ENCODE results near the gene CEBPZ.
"Not testable (repeated sequence)": the region's sequence is repeated elsewhere in the genome, so short reads cannot be mapped to it uniquely, and the experiment has no call there.

CEBPZ gene, protein sequence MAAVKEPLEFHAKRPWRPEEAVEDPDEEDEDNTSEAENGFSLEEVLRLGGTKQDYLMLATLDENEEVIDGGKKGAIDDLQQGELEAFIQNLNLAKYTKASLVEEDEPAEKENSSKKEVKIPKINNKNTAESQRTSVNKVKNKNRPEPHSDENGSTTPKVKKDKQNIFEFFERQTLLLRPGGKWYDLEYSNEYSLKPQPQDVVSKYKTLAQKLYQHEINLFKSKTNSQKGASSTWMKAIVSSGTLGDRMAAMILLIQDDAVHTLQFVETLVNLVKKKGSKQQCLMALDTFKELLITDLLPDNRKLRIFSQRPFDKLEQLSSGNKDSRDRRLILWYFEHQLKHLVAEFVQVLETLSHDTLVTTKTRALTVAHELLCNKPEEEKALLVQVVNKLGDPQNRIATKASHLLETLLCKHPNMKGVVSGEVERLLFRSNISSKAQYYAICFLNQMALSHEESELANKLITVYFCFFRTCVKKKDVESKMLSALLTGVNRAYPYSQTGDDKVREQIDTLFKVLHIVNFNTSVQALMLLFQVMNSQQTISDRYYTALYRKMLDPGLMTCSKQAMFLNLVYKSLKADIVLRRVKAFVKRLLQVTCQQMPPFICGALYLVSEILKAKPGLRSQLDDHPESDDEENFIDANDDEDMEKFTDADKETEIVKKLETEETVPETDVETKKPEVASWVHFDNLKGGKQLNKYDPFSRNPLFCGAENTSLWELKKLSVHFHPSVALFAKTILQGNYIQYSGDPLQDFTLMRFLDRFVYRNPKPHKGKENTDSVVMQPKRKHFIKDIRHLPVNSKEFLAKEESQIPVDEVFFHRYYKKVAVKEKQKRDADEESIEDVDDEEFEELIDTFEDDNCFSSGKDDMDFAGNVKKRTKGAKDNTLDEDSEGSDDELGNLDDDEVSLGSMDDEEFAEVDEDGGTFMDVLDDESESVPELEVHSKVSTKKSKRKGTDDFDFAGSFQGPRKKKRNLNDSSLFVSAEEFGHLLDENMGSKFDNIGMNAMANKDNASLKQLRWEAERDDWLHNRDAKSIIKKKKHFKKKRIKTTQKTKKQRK

DNA sequence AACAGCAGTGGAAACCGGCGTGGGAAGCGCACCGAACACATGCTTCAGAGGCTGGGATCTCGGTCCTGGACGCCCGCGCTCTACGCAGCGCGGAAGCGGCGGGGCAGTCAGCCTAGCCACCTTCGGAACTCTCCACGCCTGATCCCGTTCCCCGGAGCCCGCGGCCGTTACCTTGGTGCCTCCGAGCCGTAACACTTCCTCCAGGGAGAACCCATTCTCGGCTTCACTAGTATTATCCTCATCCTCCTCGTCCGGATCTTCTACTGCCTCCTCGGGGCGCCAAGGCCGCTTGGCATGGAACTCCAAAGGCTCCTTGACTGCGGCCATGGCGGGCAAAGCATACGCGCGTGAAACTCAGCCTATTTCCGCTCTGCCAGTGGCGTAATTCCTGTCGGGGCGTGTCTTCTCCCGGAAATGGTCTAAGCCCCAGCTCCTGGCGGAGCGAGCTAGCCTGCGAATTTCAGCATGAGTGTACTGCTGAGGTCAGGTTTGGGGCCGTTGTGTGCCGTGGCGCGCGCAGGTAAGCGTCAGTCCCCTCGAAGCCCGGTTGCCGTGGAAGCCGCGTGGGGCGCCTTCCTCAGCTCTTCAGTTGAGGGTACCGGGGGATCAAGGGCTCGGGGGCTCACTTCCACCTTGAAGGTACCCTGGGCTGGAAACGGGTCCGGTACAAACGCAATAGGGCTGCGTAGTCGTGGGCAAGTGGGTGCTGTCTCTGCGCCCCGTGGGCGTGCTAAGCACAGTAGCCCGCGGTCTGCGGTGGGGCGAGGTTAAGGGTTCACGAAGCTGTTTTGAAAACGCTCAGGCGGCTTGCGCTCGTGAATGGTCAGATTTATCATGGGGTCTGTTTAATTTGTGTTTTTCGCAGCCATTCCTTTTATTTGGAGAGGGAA is at the start of gene CEBPZ, which contains the start of gene NDUFAF7:
TSS of gene CEBPZ (minus strand) at position 356 of the 890 bp plus-strand sequence. CDS start at position 327, 29 bp downstream.
TSS of gene NDUFAF7 (plus strand) at position 418 of the 890 bp plus-strand sequence. CDS start at position 466, 48 bp downstream.
- DNase-seq = peak; percentile 77

GRCh38 chr2:37276291-37276690 is 44.9 kb upstream of the CEBPZ start:
- DNase-seq = no peak

DNA sequence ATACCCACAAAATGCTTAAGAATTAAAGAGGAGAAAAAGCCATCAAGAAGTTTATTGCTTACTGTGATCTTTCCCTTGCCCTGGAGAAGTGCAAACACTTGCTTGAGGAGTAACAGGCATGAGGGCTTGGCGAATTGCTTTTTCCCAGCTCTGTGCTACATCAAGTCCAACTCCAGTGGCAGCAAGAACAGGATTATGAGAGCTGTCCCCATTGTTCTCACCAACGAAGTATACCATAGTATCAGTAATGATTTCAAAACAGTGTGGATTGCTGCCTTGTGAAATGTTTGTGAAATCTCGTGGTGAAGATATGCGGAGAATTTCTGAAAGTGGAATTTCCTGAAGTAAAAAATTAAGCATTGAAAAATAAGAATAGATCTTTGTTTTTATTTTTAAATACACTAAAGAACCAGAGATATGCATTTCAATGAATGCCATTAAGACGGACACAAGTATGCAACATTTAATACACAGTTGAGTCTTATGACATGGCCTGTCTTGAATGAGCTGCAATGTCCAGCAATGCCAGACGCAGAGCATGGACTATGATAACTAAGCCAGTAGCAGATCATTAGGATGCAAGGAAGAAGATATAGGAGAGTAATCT is 43.1 kb upstream of the CEBPZ start:
- no peak for DNase-seq

- no peak for DNase-seq
Observed at GRCh38 chr2:37271376-37272067, 40.1 kb upstream of the CEBPZ start.

DNA sequence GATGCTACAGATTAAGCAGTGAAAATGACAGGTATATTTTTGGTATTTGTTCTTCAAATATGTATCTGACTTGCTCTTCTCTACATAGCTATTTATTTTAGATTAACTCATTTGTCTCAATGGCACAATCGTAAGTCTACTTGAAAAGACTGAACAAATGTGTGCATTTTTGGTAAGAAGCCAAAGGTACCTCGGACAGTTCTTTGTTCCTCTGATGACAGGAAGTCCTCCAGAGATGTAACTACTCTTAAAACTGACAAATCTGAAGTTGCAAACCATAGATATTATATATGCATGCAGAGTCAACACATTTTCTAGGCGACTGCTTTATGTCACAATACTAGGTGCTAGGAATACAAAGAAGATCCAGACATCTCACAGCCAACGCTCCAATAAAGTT is 36.7 kb upstream of the CEBPZ start:
- DNase-seq = no peak

DNA sequence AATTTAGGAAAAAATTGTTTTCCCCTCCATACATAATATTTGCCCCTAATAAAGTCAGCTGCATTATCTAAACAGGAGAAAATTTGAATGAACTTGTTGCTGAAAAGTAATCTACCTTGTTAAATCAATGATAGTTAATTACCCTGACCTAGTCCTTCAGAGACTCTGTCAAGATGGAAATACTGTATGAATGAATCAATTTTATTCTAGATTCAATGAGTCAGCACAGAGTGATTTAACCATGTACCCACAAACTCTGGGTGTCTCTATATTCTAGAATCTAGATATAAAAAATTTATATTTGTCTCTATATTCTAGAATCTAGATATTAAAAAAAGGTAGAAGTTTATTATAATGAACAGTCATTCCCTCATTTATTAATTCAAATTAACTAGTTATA is 36.3 kb upstream of the CEBPZ start:
- no peak for DNase-seq

DNA sequence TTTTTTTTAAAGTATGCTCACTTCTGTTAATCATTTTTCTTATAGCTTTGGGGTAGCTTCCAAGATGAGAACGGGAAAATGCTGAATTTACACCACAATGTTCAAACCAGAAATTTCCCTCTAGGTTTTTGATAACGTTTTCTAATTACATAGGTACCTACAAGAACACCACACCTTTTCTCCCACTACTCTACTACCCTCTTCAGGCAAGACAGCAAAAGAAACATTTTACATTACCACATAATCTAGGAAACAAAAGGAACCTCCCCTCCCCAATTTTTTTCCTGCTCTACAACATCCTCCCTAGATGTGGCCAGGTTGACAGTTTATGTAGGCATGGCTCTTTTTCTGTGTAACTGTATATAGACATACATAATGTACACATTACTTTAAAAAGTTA is 32.4 kb upstream of the CEBPZ start:
- DNase-seq = no peak

GRCh38 chr2:37262522-37262921 is 31.1 kb upstream of the CEBPZ start:
- no peak for DNase-seq

DNA sequence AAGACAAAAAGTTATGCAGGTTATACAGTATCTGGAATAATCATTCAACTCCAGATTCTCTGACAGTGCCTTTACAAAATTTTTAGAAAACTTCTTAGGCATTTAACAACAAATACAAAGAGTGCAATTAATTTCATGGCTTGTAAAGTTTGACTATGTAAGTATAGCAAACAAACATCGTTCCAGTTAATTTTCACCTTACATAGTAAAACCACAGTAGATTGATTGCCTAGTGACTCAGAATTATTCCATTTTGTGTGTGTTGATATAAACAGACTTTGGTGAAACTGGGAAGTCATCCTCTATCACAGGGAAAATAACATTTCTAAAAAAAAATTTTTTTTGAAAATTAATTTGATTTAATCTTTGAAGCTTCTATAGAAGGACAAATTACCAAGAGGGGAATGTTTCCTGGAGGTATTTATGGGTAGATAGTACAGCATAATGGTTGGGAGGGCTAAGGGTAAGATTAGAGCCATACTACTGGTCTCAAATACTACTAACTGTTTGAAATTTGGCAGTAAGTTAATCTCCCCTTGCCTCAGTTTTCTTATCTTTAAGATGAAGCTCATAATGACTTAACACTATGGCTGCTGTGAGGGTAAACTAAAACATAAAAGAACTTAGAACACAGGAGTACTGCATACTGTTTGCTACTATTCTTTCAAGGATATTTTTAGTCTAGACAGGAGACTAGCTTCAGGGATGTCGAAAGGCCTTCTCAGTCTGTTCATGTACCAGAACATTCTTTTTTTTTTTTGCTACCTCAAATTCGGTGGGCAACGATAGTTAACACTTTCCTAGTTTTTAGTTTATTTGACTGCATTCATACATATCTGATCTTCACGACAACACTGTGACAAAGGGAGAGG is 19.7 kb upstream of the CEBPZ start:
- DNase-seq = no peak

DNA sequence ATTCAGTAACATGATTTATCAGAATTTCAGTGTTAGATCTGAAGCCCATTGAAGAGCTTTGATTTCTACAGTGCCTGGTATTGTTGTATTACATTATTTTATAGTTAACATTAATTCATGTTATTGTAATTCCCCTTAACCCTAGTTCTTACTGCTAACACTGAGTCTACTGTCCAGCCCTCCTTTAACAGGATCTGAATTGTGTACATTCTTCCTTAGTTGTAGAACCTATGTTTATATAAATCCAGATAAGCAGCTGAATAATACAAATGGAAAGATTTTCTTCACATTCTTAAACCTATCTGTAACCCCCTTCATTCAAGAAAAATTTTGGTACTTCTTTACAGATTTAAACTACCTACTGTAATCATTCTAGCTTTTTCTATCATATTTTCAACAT is 14.8 kb upstream of the CEBPZ start:
- DNase-seq = no peak

DNA sequence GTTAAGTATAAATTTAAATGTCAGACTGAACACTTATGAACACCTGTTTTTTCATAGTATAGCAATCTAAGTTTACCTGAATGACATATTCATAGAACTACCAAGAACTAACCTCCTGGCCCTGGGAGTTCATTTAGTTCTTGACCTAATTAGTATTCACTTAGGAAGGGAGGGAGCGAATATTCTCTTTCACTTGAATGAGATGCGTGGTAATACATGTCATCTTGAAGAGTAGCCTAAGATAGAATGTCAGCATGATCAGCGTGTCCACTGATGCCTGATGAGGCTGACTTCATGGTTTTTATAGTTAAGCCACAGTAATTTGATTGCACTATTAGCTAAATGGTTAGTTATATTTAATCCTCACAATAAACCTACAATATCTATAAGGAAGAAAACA is 13.4 kb upstream of the CEBPZ start:
- no peak for DNase-seq

DNA sequence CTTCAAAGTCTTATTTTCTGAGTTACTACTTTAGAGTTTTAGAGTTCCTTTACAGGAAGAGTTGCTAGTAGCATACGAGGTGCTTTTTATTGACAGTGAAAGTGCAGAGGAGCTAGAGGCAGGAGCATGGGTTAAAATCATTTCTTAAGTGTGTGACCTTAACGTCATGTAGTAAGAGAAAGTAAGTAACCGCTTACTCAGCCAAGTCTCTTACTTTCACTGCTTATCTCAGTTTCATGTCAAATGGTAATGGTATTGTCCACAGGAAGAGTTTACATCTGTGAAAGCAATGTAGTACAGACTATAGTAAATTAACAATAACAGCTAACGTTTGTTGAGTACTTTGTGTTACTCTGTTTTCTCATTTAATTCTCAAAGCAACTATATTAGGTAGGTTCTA is 12.6 kb upstream of the CEBPZ start:
- no peak for DNase-seq

GRCh38 chr2:37243435-37243834 is 12.0 kb upstream of the CEBPZ start:
- DNase-seq = no peak

DNA sequence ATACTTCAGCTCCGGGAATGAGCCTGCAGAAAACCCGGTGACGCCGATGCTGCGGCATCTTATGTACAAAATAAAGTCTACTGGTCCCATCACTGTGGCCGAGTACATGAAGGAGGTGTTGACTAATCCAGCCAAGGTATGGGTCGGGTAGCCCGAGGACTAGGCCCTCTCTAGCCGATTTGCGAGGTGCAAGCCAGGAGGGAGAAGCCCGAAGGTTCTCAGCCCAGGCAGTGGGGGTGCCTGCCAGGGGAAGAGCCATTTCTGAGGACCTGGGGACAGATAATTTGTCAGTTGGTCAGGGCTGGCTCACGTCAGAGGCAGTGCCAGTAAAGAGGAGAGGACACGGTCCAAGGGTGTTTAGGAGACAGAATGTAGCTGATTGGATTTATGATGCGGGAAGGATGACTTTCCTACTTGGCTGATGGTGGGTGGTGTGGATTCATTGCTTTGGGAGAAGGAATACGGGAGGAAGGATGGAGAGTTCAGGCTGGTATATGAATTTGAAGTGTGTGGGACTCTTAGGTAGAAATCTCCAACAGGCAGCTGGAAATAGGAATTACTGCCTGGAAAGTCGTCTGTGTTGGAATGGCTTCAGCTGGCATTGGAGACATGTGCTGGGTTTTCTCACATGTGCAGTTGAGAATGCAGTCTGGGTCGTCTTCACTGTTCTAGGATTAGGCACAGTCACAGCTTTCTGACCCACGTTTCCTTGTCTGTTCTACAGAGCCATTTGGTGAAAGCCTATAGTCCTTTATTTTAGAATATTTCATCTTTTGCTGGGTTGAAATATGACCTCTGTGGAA is 936 bp upstream of the CEBPZ start:
- no peak for DNase-seq

DNA sequence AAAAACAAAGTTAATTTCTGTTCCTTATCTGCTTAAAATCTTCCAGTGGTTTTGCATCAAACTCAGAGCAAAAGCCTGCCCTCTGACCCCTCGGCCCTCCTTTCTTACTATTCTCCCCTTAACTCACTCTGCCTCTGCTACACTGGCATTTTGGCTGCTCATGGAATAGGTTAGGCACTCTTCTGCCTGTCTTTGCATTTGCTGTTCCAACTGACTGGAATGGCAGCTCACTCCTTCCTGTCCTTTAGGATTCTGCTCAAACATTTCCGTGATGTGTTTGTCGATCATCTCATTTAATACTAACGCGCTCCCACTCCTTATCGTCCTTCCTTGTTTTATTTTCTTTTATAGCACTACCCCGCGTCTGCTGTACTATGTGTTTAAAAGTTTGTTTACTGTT is 815 bp downstream of the CEBPZ start:
- DNase-seq = no peak

- no peak for DNase-seq
Observed at GRCh38 chr2:37228788-37229187, 2.6 kb downstream of the CEBPZ start.

- DNase-seq = no peak
Observed at GRCh38 chr2:37226863-37227262, 4.5 kb downstream of the CEBPZ start.

GRCh38 chr2:37225129-37225528 is 6.3 kb downstream of the CEBPZ start:
- not testable (repeated sequence) for DNase-seq

- no peak for DNase-seq
Observed at GRCh38 chr2:37224063-37224462, 7.3 kb downstream of the CEBPZ start.
